GM18858 (cell line): ENCODE results near the gene IFT122.

Source experiments
- ATAC-seq: cut with Tn5 transposase; IDR thresholded peaks from one replicate; pipeline ENCODE4 v1.9.1; 2021; ENCODE audit not compliant: unreplicated experiment

Gene IFT122

DNA sequence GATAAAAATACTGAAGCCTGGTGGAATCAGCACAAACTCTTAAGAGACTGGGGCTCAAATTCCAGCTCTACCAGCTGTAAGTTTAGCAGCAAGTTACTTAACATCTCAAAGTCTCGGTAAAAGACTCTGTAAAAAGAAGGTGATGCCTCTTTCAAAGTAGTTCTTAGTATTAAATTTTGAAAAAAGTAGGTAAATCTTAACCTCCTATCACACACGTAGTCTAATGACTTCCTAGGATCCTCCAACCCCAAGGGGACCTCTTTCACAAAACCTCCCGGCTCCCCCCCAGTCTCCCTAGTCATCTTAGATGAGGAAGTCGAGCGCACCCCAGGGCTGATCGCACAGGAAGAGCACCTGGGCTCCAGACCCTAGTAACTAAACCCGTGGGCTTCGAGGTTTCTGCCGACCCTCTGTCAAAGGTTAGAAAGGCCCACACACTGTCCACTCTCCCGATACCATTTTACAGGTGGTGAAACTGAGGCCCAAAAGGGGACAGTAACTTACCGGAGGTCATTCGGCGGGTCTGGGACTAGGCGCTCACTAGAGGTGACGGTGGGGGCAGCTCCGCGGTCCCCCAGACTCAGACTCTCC lies 703 bp upstream of the IFT122 start:
- no peak for ATAC-seq

- ATAC-seq, result no peak
Observed at GRCh38 chr3:129440618-129441190, 680 bp downstream of the IFT122 start.

DNA sequence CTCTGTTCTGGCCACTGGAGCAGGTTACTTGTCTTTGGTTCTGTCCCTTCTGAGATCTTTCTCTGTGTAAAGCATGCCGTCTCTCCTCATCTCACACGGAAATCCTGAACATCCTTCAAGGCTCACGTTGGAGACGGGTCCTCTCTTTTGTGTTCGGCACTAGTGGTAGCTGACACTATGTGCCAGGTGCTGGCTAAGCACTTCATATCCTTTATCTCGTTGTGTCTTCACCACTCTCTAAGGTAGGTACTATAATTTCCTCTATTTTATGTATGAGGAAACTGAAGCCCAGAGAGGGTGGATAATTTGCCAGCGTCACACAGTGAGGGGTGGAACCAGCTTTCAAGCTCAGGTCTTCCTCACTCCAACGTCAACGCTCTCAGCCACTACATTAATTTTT lies 1.2 kb downstream of the IFT122 start:
- no peak for ATAC-seq

GRCh38 chr3:129441782-129442181 lies 1.8 kb downstream of the IFT122 start:
- no peak for ATAC-seq

DNA sequence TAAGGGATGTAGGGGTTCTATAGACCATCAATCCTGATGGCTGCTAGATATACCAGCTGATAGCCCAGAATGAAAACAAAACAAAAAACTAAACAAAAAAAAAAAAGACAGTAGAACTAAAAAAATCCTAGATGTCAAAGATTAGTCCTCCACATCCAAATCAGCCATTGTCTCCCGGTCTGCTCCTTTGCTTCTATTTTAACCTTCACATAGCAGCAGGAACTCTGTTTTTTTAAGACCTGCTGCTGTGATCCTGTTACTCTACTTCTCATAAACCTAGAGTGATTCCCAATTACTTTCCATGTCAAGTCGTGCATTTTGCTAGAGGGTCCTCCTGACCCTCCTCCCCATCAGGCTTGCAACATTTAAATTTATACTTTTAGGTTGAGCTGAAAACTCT lies 2.5 kb downstream of the IFT122 start:
- ATAC-seq, result no peak

DNA sequence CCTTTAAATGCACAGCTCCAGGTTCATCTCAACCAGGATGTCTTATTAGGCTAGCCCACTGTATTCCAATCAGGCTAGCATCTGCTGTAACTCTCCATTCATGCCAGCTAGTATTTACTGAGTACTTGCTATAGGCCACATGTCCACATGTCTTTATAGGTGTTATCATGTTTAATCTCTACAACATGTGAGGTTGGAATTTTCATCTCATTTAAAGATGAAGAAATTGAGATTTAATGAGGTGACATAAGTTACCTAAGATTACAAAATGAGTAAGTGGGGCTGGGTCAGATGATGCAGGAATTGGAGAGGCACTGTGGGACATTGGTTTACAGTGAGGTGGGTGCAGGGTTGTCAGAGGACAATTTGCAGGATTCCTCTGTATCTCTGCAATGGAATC lies 2.9 kb downstream of the IFT122 start:
- ATAC-seq, result no peak

DNA sequence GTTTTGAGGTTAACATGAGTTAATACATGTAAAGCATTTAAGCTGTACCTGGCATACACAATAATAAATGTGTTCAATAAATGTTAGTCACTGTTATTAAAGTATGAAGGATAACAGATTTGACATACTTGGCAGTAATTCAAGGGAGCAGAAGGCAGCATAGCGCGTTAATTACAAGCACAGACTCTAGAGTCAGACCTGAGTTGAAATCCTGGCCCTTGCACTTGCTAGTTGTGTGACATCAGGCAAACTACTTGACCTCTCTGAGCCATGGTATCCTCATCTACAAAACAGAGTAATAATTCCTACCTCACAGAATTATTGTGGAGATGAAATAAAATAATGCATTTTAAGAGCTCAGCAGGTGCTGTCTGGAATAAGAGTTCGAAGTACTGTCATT lies 5.4 kb downstream of the IFT122 start:
- ATAC-seq, result no peak

DNA sequence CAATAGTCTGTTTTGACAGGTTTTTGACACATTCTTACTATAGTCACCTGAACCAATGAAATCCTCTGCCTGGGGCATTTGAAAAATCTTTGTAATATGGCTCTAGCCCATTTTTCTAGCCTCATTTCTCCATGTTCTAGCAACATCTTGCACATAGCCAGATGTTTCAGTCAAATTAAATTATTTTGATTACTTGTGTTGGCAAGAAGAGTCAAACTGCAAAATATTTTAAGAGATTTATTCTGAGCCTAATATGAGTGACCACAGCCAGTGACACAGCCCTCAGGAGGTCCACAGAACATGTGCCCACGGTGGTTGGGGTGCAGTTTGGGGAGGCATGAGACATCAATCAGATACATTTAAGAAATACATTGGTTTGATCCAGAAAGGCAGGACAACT lies 6.9 kb downstream of the IFT122 start:
- no peak for ATAC-seq

GRCh38 chr3:129448186-129448895 lies 8.3 kb downstream of the IFT122 start:
- ATAC-seq, result no peak

- ATAC-seq, result no peak
Observed at GRCh38 chr3:129449279-129450115, 9.5 kb downstream of the IFT122 start.

DNA sequence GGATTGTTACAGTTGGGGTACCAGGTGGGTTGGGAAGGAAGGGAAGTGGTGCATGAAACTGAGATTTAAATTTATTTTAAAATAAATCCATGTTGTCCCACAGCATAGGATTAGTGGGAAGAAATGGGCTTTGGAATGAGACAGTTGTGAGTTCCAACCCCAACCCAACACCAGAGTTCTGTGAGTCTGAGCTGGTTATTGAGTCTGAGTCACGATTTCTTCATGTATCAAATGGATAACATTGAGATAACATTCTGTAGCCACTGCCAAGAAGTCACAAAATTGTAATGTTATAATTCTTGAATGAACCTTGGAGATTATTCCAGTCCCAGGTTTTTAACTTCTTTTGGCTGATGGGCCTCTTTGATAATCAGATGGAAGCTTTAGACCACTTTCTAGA lies 13.7 kb downstream of the IFT122 start:
- no peak for ATAC-seq

DNA sequence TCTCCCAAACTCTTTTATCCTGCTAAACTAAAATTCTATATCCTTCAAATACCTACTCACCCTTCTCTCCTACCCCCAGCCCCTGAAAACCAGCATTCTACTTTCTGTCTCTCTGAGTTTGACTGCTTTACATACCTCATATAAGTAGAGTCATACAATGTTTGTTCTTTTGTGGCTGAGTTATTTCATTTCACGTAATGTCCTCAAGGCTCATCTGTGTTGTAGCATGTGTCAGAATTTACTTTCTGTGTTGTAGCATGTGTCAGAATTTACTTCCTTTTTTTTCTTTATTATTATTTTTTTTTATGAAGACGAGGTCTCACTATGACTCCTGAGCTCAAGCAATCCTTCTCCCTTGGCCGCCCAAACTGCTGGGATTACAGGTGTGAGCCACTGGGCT lies 20.1 kb downstream of the IFT122 start:
- no peak for ATAC-seq

GRCh38 chr3:129460572-129460971 lies 20.5 kb downstream of the IFT122 start:
- ATAC-seq, result no peak

DNA sequence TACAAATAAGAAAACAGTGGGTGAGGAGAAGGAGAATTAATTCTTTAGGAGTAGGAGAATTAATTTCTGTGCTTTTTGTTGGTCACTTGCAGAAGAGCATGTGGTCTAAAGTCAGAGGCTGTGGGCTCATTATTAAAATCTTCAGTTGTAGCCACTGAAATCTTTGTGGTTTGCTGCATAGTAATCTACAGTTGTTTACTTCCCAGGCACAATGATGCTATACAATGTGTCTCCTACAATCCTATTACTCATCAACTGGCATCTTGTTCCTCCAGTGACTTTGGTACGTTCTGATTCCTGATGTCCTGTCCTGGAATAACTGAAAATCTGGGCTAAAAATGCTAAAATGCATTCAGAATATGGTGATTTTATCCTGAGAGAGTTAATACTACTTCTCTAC lies 21.0 kb downstream of the IFT122 start:
- ATAC-seq, result no peak

DNA sequence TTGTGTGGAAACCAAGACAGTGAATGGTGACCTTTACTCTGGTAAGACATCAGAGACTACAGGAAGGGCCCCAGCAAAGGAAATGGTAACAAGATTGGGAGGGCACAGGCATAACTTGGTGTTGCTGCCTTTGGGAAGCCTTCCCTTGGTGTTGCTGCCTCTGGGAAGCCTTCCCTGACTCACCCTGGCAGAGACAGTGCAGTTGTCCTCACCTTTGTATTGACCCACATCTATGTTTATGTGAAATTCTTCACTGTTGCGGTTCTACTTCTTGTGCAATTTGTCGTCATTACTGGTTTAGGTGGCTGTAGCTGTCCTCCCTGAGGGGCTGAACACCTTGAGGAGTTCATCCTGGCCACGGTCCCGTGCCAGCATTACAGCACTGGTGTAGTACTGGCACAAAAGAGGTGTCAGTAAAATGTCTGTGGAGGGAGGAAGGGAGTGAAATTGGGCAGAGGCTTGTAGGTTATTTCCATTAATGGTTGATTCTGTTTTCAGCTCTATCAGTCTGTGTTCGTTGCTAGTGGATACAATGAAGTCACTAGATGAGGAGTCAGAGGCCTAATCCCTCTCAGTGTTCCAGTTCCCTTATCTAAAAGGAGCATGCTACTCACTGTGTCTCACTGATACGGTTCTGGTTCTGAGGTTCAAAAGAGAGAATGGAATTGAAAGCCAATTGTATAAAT lies 21.6 kb downstream of the IFT122 start:
- ATAC-seq, result no peak

GRCh38 chr3:129462361-129462968 lies 22.4 kb downstream of the IFT122 start:
- no peak for ATAC-seq

- ATAC-seq, result no peak
Observed at GRCh38 chr3:129463094-129463493, 23.1 kb downstream of the IFT122 start.

DNA sequence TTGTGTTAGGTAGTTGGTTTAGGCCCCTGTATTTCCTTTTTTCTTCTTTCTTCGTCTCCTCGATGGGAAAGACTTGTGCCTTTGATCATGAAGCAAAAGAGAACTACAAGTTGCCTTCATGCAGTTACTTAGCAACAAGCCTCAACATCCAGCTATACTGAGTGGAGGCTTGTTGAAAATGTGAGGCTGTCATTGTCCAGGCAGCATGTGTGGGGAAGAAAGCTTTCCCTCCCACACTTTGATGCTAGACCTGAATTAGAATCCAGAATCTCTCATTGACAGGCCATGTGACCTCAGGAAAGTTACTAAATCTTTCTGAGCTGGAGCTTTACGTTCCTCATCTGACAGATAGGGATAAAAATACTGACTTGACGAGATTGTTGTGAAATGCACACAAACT lies 23.7 kb downstream of the IFT122 start:
- no peak for ATAC-seq

DNA sequence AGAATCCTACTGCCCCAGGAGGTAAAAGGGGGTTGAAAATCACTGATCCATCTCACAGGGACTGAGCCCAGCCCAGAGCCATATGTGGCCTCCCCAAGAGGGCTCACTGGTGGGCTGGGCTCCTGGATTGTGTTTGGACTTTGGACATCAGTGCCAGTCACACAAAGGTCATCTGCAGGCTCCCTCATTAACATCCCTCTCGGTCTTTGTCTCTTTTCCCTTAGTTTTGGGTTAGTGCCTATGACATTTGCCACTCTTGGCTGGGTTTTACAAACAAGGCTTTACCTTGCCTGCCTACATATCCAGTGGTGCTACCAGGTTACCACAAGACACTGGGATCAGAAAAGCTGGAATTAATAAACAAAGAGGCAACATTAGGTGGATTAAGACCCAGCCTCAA lies 27.9 kb downstream of the IFT122 start:
- ATAC-seq, result no peak

- no peak for ATAC-seq
Observed at GRCh38 chr3:129469026-129469425, 29.0 kb downstream of the IFT122 start.

GRCh38 chr3:129470861-129471260 lies 30.8 kb downstream of the IFT122 start:
- ATAC-seq, result no peak
